Measurements from ENCODE around the gene KLK4.

The KLK4 gene

GRCh38 chr19:50921426-50922316 lies 10.5 kb upstream of the KLK4 start:
- H3K4me3 ChIP-seq (ENCODE audit: control insufficient read depth, low read depth, low read length) = no peak overlapping the region
- DNase-seq (ENCODE audit: low read depth) = no peak
- TF ChIP-seq CTCF (IDR thresholded peaks at IDR 0.05; ENCODE audit: control insufficient read depth, insufficient read depth, low read depth, low read length, missing control alignments) = no peak

- no peak for TF ChIP-seq CTCF (IDR thresholded peaks at IDR 0.05; ENCODE audit: control insufficient read depth, insufficient read depth, low read depth, low read length, missing control alignments)
- DNase-seq (ENCODE audit: low read depth) = no peak
- no peak overlapping the region for H3K4me3 ChIP-seq (ENCODE audit: control insufficient read depth, low read depth, low read length)
These were observed 4.9 kb upstream of the KLK4 start for GRCh38 chr19:50916069-50916468.

GRCh38 chr19:50912727-50913716 lies 1.8 kb upstream of the KLK4 start:
- no peak for TF ChIP-seq CTCF (IDR thresholded peaks at IDR 0.05; ENCODE audit: control insufficient read depth, insufficient read depth, low read depth, low read length, missing control alignments)
- no peak overlapping the region for H3K4me3 ChIP-seq (ENCODE audit: control insufficient read depth, low read depth, low read length)
- no peak for DNase-seq (ENCODE audit: low read depth)

GRCh38 chr19:50912102-50912599 lies 956 bp upstream of the KLK4 start:
- TF ChIP-seq CTCF (IDR thresholded peaks at IDR 0.05; ENCODE audit: control insufficient read depth, insufficient read depth, low read depth, low read length, missing control alignments) = no peak
- H3K4me3 ChIP-seq (ENCODE audit: control insufficient read depth, low read depth, low read length) = no peak overlapping the region
- no peak for DNase-seq (ENCODE audit: low read depth)

GRCh38 chr19:50910722-50911121 lies 473 bp downstream of the KLK4 start:
- no peak for DNase-seq (ENCODE audit: low read depth)
- TF ChIP-seq CTCF (IDR thresholded peaks at IDR 0.05; ENCODE audit: control insufficient read depth, insufficient read depth, low read depth, low read length, missing control alignments) = no peak
- H3K4me3 ChIP-seq (ENCODE audit: control insufficient read depth, low read depth, low read length) = no peak overlapping the region

All from AG09309 (cell line).